COLO668 (cell line): ENCODE results near the gene ZBTB46.
A peak's percentile ranks its signal among the peaks of the same experiment; 100 is the strongest.
"Not testable (repeated sequence)": the region's sequence is repeated elsewhere in the genome, so short reads cannot be mapped to it uniquely, and the experiment has no call there.

Experiments
- DNase-seq: peaks from one replicate; lab custom pipeline; 2025; ENCODE audit not compliant: unreplicated experiment; lab: John Stamatoyannopoulos, UW

Gene ZBTB46

DNA sequence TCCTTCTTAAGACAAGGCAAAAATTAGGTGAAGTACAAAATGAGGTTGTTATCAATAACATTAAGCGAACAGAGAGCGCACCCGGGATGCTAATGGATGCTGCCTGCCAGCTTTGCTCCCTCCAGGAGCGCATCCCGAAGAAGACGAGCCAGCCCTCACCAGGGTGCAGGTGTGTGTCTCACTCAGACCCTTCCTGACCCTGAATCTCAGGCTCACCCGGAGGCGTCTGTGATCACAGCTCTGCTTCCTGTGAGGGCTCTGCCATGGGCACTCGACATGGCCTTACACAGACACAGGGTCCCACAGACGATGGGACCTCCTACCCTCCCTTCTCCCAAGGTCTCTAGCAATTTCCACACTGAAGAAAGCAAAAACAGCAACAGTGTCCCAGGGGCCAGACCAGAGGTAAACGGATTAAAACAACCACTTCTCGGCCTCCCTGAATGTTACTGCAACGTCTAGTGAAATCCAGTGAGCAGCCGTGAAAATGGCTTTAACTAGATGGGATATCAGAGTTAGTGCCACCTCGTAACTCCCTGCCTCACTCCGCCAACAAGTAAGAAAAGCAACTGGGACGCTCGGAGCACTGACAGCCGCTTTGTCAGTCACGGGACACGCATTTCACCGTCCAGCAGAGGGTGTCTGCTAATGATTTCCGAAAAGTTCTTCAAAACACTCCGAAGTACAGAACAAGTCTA is 11.7 kb downstream of the ZBTB46 start:
- no peak for DNase-seq

GRCh38 chr20:63815615-63816253 is 15.3 kb downstream of the ZBTB46 start:
- no peak for DNase-seq

DNA sequence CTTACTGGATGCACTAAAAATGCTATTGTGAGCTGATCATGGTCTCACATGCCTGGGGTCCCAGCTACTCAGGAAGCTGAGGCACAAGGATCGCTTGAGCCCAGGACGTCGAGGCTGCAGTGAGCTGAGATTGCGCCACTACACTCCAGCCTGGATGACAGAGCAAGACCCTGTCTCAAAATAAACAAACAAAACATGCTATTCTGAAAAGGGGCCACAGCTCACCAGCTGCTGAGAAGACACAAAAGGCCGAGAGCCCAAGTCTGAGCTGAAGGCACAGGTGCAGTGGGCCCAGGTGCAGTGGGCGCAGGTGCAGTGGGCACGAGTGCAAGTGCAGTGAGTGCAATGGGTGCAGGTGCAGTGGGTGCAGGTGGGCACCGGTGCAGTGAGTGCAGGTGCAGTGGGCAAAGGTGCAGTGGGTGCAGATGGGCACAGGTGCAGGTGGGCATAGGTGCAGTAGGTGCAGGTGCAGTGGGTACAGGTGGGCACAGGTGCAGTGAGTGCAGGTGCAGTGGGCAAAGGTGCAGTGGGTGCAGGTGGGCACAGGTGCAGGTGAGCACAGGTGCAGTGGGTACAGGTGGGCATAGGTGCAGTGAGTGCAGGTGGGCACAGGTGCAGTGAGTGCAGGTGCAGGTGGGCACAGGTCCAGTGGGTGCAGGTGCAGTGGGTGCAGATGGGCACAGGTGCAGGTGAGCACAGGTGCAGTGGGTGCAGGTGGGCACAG is 16.0 kb downstream of the ZBTB46 start:
- DNase-seq: no peak

DNA sequence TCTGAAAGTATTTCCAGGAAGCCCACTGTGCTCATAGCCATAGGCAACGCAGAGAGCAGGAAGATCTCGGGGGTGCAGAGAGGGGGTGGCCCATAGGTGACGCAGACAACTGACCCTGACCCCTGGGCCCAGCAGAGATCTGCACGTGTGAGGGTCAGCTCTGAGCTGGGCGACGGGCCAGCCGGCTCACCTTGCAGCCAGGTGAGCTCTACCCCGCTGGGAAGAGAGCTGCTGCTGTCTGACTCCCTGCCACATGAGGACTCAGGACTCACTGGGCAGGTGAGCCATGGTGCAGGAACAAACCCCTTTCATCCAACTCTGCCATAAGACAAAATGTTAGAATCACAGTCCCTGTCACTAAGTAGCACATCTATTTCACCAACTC is 19.6 kb downstream of the ZBTB46 start:
- DNase-seq: no peak

DNA sequence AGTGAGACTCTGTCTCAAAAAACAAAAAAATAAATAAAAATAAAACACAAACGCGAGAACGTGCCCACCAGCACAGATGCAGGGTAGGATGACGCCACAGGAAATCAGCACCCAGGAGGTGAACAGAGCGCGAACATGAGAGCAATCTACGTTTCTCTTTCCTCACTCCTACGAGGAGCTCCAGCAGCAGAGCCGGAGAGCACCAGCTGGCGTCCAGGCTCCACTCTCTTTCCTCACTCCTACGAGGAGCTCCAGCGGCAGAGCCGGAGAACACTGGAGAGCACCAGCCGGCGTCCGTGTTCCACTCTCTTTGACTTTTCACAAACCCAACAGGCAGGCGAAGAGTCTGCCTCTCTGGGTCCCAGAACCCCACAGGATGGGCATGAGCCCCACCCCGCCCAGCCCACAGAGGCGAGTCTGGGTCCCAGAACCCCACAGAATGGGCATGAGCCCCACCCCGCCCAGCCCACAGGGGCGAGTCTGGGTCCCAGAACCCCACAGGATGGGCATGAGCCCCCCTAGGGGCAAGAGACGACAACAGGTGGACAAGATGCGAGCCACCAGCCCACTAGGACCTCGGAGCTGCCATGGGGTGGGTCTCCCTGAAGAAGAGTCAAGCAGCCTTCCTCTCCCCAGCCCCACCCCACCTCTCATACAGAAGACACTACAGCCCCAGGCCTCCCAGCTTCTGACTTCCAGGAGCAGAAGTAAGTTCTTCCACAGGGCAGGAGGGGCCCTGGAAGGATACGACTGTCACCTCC is 20.2 kb downstream of the ZBTB46 start:
- no peak for DNase-seq

- no peak for DNase-seq
Measured at GRCh38 chr20:63809856-63810255, 21.2 kb downstream of the ZBTB46 start.

DNA sequence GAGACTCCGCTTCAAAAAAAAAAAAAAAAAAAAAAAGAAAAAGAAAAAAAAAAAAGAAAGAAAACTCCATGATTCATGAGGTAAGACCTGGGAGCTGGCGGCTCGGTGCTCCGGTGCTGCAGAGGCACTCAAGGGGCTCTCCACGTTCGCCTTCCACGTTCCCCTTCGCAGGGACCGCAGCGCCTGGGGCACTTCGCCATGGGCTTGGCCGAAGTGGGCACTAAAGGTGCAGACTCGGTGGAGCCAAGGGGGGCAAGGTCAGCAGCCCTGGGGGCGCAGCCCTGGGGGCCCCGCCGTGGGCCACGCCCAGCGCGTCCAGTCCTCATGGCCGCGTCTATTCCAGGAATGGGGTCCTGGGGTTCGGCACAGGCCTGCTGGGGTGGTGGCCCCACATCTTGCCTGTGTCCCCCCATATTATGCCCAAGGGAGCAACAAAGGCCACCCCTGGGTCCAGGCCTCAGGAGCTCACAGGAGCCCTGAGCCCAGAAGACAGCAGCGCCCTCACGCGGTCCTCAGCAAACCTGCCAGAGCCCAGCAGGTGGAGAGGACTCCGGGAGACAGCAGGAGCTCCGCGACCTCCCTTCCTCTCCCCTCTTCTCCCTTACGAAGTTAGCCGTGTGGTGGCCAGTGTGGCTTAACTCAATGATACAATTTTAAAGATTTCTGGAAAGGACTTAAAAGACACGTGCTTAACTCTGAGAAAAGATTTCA is 21.9 kb downstream of the ZBTB46 start:
- peak; percentile 15 for DNase-seq

DNA sequence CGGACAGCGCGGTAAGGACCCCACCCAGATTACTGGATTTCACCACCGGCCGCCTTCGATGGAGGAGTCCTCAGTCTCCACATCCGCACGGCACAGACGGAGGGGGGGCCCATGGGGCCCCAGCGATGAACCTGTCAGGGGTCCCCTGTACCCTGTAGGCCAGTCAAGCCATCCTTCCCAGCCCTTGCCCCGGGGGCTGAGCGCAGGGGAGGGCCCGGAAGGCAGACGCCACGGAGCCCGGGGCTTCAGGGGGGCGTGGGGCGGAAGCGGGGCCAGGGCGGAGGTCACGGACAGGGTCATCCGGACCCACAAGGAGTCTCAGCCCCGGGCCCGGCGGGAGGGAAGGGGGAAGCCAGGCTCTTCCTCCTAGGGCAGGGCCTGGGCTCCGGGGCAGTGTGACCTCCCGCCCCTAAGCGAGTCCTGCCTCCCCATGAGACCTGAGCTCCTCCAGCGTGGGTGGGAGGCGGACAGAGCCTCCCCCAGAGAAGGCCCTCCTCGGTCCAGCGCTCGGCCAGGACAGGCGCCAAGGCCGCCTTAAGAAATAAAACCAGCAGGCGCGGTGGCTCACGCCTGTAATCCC is 22.8 kb downstream of the ZBTB46 start:
- DNase-seq: no peak

- no peak for DNase-seq
Measured at GRCh38 chr20:63807654-63808053, 23.4 kb downstream of the ZBTB46 start.

DNA sequence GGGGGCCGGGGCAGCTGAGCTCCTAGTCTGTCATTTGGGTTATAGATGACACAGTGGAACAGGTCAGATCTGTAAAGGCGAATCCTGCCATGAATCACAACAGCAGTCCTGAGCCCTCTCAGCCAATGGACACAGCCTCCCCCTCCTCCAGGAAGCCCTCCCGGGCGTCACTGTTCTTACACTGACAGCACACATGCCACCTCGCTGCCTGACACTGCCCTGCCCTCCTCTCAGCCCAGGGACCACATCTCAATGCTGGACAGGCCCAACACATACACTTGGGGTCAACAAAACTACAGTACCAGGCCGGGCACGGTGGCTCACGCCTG is 26.8 kb downstream of the ZBTB46 start:
- DNase-seq: no peak

DNA sequence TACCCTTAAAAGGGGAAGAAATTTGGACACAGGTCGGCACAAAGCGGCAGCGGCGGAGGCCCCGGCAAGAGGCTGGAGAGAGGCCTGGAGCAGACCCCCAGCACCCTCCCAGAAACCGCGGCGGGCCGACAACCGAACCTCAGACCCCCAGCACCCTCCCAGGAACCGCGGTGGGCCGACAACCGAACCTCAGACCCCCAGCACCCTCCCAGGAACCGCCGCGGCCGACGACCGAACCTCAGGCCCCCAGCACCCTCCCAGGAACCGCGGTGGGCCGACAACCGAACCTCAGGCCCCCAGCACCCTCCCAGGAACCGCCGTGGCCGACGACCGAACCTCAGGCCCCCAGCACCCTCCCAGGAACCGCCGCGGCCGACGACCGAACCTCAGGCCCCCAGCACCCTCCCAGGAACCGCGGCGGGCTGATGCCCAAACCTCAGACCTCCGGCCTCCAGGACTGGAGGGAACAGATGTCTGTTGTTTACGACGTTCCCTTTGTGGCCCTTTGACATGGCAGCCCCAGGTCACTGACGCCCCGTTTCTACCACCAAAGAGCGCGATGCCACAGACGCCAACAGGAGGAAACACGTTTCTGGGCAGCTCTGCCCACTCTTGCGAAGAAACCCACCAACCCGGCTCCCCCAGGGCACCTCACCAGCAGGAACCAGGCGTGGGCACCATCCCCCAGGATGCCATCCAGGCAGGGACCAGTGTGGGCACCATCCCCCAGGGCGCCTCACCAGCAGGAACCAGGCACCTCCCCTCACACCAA is 28.4 kb downstream of the ZBTB46 start:
- DNase-seq: no peak

GRCh38 chr20:63801174-63801573 is 29.9 kb downstream of the ZBTB46 start:
- not testable (repeated sequence) for DNase-seq

- not testable (repeated sequence) for DNase-seq
Measured at GRCh38 chr20:63800411-63800810, 30.7 kb downstream of the ZBTB46 start.

DNA sequence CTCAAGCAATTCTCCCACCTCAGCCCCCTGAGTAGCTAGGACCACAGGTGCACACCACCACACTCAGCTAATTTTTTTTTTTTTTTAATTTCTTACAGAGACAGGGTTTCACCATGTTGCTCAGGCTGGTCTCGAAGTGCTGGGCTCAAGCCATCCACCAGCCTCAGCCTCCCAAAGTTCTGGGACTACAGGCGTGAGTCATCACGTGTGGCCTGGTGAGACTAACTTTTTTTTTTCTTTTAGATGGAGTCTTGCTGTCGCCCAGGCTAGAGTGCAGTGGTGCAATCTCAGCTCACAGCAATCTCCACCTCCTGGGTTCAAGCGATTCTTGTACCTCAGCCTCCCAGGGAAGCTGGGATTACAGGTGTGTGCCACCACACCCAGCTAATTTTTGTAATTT is 31.9 kb downstream of the ZBTB46 start:
- DNase-seq: not testable (repeated sequence)

GRCh38 chr20:63797175-63797574 is 33.9 kb downstream of the ZBTB46 start:
- not testable (repeated sequence) for DNase-seq

GRCh38 chr20:63795178-63795830 is 35.8 kb downstream of the ZBTB46 start:
- DNase-seq: peak; percentile 39

DNA sequence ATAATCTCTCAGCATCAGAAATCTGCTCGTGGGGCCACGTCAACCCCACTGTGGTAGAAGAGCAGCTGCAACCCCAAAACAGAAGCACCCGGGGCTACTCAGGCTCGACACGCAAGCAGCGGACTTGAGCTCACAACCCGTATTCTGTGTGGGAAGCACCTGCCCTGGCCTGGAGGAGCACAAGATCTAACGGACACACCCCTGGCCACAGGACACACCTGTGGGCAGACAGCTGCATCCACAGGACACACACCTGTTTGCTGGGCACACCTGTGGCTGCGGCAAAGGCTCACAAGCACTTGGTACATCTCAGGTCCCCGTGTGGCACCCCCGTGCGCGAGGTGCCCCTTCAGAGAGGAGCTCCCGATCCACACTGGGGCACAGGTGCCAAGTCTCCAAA is 36.5 kb downstream of the ZBTB46 start:
- peak; percentile 55 for DNase-seq

DNA sequence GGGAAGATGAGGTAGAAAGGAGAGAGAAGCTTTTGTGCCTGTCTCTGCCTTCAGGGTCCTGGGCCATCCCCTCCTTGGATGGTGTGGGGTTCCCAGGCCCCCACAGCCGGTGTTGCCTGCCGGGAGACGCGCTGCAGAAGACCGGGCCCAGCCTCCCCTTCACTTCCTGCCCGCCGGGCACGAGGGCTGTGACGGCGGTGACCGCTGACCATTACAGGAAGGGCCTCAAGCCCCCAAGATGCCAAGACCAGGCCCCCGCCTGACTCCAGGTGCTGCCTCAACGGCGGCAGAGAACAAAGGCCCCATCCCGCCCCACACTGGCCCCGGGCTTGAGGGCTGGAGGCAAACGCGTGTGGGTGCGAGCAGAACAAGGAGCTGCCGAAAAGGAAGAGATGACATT is 38.2 kb downstream of the ZBTB46 start:
- DNase-seq: no peak

GRCh38 chr20:63791497-63792156 is 39.4 kb downstream of the ZBTB46 start:
- DNase-seq: no peak
